Mucosa of rectum (tissue), 2 donors: ENCODE measurements around the gene ACSL1.

Source experiments
- H3K27ac ChIP-seq, 2 donors: one replicate each; pipeline ENCODE4 v1.7.0; 2013; ENCODE audit warnings: inconsistent platforms in 2 of 2, low read depth in 2 of 2, low read length in 2 of 2
- H3K27me3 ChIP-seq, 2 donors: one replicate each; pipeline ENCODE4 v1.7.0; 2013; ENCODE audit warnings: low read length in 2 of 2; ENCODE audit not compliant: control insufficient read depth in 2 of 2, insufficient read depth in 2 of 2
- H3K36me3 ChIP-seq, 2 donors: one replicate each; pipeline ENCODE4 v1.7.0; 2013; ENCODE audit warnings: low read length in 2 of 2; ENCODE audit not compliant: control insufficient read depth in 2 of 2, insufficient read depth in 2 of 2
- H3K4me1 ChIP-seq, 2 donors: one replicate each; pipeline ENCODE4 v1.7.0; 2013; ENCODE audit warnings: low read length in 2 of 2, mild to moderate bottlenecking in 1 of 2; ENCODE audit not compliant: control insufficient read depth in 2 of 2, insufficient read depth in 2 of 2
- H3K4me3 ChIP-seq, 2 donors: one replicate each; pipeline ENCODE4 v1.7.0; 2013; ENCODE audit warnings: low read length in 2 of 2
- H3K9ac ChIP-seq, 2 donors: one replicate each; pipeline ENCODE4 v1.7.0; 2013; ENCODE audit warnings: low read length in 2 of 2, low read depth in 1 of 2, mild to moderate bottlenecking in 1 of 2
- H3K9me3 ChIP-seq, 2 donors: one replicate each; pipeline ENCODE4 v1.7.0; 2013; ENCODE audit warnings: low read length in 2 of 2; ENCODE audit not compliant: control insufficient read depth in 2 of 2
- donor health status: healthy.
- donor health status: Normal muscosa, but diverticular disease.

Gene ACSL1

GRCh38 chr4:184805462-184806228, 20.1 kb downstream of the ACSL1 start:
- H3K9ac ChIP-seq = peak overlapping the region in 1 of 2 donors; percentile 15
- H3K36me3 ChIP-seq = no peaks in the 10 kb centered on the region
- H3K4me1 ChIP-seq = peaks cover 9 to 26% of the 10 kb centered on the region in 2 donors
- H3K9me3 ChIP-seq = no peaks in the 10 kb centered on the region
- peak overlapping the region; percentile 11 to 71 for H3K27ac ChIP-seq
- peak overlapping the region in 1 of 2 donors; percentile 19 for H3K4me3 ChIP-seq
- no peaks in the 10 kb centered on the region for H3K27me3 ChIP-seq

DNA sequence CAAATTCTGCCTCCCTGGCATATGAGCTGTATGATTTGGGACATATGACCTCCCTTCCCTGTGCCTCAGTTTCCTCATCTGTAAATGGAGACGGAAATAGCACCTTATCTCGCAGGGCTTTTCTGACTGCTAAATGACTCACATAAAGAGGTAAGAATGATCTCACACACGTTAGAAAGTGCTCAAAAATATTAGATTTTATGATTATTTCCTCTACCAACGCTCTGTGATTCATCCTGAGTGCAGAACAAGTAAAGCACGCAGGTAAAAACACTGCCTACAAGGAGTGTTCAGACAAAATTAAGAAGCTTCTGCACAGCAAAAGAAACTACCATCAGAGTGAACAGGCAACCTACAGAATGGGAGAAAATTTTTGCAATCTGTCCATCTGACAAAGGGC, 21.1 kb downstream of the ACSL1 start:
- no peaks in the 10 kb centered on the region for H3K9me3 ChIP-seq
- H3K9ac ChIP-seq = no peak overlapping the region
- no peak overlapping the region for H3K4me3 ChIP-seq
- peaks cover 9 to 26% of the 10 kb centered on the region in 2 donors for H3K4me1 ChIP-seq
- no peak overlapping the region for H3K27ac ChIP-seq
- no peaks in the 10 kb centered on the region for H3K27me3 ChIP-seq
- H3K36me3 ChIP-seq = no peaks in the 10 kb centered on the region

DNA sequence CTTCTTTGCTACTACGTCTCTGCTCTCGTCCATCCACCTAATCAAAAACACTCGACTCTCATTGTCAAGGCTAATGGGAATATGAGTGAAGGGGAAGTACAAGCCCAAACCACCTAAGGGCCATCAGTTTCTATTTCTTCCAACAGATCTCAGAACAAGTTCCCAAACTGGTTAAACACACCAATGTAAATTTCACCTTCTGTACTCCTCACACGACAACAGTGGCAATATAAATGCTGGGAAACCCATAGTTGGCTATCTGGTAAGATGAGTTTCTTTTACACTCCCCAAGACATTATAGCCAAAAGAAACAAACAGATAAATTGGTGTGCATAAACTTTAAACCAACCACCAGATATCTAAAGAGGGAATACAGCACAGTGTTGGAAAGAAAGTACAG, 21.9 kb downstream of the ACSL1 start:
- no peaks in the 10 kb centered on the region for H3K9me3 ChIP-seq
- peaks cover 9 to 26% of the 10 kb centered on the region in 2 donors for H3K4me1 ChIP-seq
- no peaks in the 10 kb centered on the region for H3K36me3 ChIP-seq
- no peak overlapping the region for H3K27ac ChIP-seq
- no peak overlapping the region for H3K4me3 ChIP-seq
- no peak overlapping the region for H3K9ac ChIP-seq
- H3K27me3 ChIP-seq = no peaks in the 10 kb centered on the region

DNA sequence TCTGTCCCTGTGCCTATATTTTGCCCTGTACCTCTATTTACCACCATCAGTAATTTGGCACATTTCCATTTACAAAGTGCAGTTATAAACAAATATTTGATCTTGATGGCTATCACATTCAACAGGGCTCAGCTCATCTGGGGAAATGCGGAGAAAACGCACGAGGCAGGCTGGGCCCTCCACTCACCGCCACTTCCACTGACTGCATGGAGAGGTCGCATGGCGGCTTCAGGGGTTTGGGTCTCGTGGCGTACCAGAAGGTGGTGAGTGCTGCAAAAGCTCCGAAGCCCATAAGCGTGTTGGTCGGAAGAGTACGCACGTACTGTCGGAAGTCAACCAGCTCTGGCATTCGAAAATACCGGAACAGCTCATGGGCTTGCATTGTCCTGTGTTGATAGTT, 22.6 kb downstream of the ACSL1 start:
- H3K9ac ChIP-seq = no peak overlapping the region
- H3K9me3 ChIP-seq = no peaks in the 10 kb centered on the region
- H3K27me3 ChIP-seq = no peaks in the 10 kb centered on the region
- no peaks in the 10 kb centered on the region for H3K36me3 ChIP-seq
- H3K4me1 ChIP-seq = peaks cover 9 to 26% of the 10 kb centered on the region in 2 donors
- H3K4me3 ChIP-seq = no peak overlapping the region
- H3K27ac ChIP-seq = no peak overlapping the region

- Histone ChIP-seq H3K27me3 (no peaks in the 10 kb centered on the region), H3K27ac (no peak overlapping the region), H3K4me1 (peaks cover 9 to 26% of the 10 kb centered on the region in 2 donors), H3K36me3 (no peaks in the 10 kb centered on the region), H3K9me3 (no peaks in the 10 kb centered on the region), H3K4me3 (no peak overlapping the region), H3K9ac (no peak overlapping the region)
These were observed 23.1 kb downstream of the ACSL1 start for GRCh38 chr4:184802697-184803015.

- H3K9me3 ChIP-seq = no peaks in the 10 kb centered on the region
- H3K4me3 ChIP-seq = no peak overlapping the region
- H3K27me3 ChIP-seq = no peaks in the 10 kb centered on the region
- H3K27ac ChIP-seq = no peak overlapping the region
- no peak overlapping the region for H3K9ac ChIP-seq
- H3K4me1 ChIP-seq = peaks cover 9 to 26% of the 10 kb centered on the region in 2 donors
- H3K36me3 ChIP-seq = no peaks in the 10 kb centered on the region
These were observed 23.7 kb downstream of the ACSL1 start for GRCh38 chr4:184801781-184802696.

GRCh38 chr4:184798504-184798903, 27.3 kb downstream of the ACSL1 start:
- no peaks in the 10 kb centered on the region for H3K36me3 ChIP-seq
- no peak overlapping the region for H3K9ac ChIP-seq
- H3K4me1 ChIP-seq = peaks cover 0 to 2% of the 10 kb centered on the region in 2 donors
- no peaks in the 10 kb centered on the region for H3K27me3 ChIP-seq
- H3K27ac ChIP-seq = no peak overlapping the region
- H3K4me3 ChIP-seq = no peak overlapping the region
- H3K9me3 ChIP-seq = no peaks in the 10 kb centered on the region

- H3K27ac ChIP-seq = no peak overlapping the region
- H3K9ac ChIP-seq = no peak overlapping the region
- peaks cover 0 to 6% of the 10 kb centered on the region in 2 donors for H3K4me1 ChIP-seq
- H3K36me3 ChIP-seq = no peaks in the 10 kb centered on the region
- no peak overlapping the region for H3K4me3 ChIP-seq
- no peaks in the 10 kb centered on the region for H3K27me3 ChIP-seq
- H3K9me3 ChIP-seq = no peaks in the 10 kb centered on the region
These were observed 28.9 kb downstream of the ACSL1 start for GRCh38 chr4:184796906-184797305.

DNA sequence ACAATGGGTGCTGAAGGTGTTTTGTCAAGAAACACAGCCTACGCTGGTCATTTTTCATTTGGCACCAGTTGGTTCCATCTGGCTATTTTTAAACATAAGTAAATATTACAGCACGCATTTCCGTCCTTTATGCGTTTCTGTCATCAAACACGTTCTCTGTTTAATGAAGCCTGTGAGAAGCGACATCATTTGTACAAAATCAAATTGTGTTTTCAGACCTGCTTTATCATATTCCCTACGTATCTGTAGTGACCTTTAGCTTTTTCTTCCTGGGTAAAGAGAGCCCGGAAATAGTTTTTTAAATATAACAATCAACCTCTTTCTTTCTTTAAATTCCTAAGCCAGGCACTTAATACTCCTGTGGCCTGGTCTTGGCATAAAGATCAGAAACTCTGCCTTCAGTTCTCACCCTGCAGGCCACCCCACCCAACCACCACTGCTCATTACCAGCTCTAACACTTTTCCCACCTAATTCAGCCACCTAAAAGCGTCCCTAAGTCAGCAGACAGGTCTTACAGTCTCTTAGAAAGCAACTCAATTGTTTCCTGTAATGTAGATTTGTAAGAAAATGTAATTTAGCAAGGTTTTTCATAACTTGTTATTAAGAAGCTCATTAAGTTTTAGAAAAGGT, 30.4 kb downstream of the ACSL1 start:
- Histone ChIP-seq H3K27me3 (no peaks in the 10 kb centered on the region), H3K9ac (no peak overlapping the region), H3K4me3 (no peak overlapping the region), H3K9me3 (no peaks in the 10 kb centered on the region), H3K36me3 (no peaks in the 10 kb centered on the region), H3K27ac (no peak overlapping the region), H3K4me1 (peaks cover 0 to 5% of the 10 kb centered on the region in 2 donors)

- H3K27me3 ChIP-seq = no peaks in the 10 kb centered on the region
- no peaks in the 10 kb centered on the region for H3K9me3 ChIP-seq
- no peaks in the 10 kb centered on the region for H3K36me3 ChIP-seq
- H3K27ac ChIP-seq = no peak overlapping the region
- H3K4me1 ChIP-seq = peaks cover 0 to 5% of the 10 kb centered on the region in 2 donors
- H3K4me3 ChIP-seq = no peak overlapping the region
- H3K9ac ChIP-seq = no peak overlapping the region
These were observed 31.3 kb downstream of the ACSL1 start for GRCh38 chr4:184794470-184794869.
